Measurements from ENCODE around the gene SMURF1. TPM values are rescaled to one million over a fixed set of nuclear protein-coding genes. Genes with fewer than 3 reads are reported as not detected.
"Not testable (repeated sequence)": the region's sequence is repeated elsewhere in the genome, so short reads cannot be mapped to it uniquely, and the experiment has no call there.

SMURF1 gene
- total RNA-seq, 1 experiment from 2014 or later, result 25.0 TPM

- H3K4me3 ChIP-seq; H3K27ac ChIP-seq; H3K27me3 ChIP-seq; H3K9me3 ChIP-seq (replicated peaks); DNase-seq; H3K36me3 ChIP-seq; H3K4me1 ChIP-seq: not testable (repeated sequence)
Observed at GRCh38 chr7:99163669-99164068, 19.8 kb upstream of the SMURF1 start.

- no peaks in the 10 kb centered on the region for H3K36me3 ChIP-seq
- DNase-seq, result no peak
- no peak overlapping the region for H3K27ac ChIP-seq
- no peaks in the 10 kb centered on the region for H3K27me3 ChIP-seq
- no peak overlapping the region for H3K4me3 ChIP-seq
- H3K9me3 ChIP-seq (replicated peaks), result no peaks in the 10 kb centered on the region
- H3K4me1 ChIP-seq, result no peaks in the 10 kb centered on the region
Observed at GRCh38 chr7:99156649-99157048, 12.7 kb upstream of the SMURF1 start.

GRCh38 chr7:99155211-99155610 is 11.3 kb upstream of the SMURF1 start:
- no peak for DNase-seq
- Histone ChIP-seq H3K9me3 (replicated peaks) (no peaks in the 10 kb centered on the region), H3K36me3 (no peaks in the 10 kb centered on the region), H3K4me1 (no peaks in the 10 kb centered on the region), H3K4me3 (no peak overlapping the region), H3K27ac (no peak overlapping the region), H3K27me3 (no peaks in the 10 kb centered on the region)

GRCh38 chr7:99146979-99147378 is 3.1 kb upstream of the SMURF1 start:
- Histone ChIP-seq H3K4me3 (no peak overlapping the region), H3K27me3 (no peaks in the 10 kb centered on the region), H3K27ac (no peak overlapping the region), H3K4me1 (0 out of 2 replicates have a peak, but pooled peaks cover 2% of the 10 kb centered on the region), H3K36me3 (peaks cover 3% of the 10 kb centered on the region; the same call in 1 of the 2 replicates), H3K9me3 (replicated peaks) (no peaks in the 10 kb centered on the region)
- DNase-seq, result no peak

GRCh38 chr7:99143521-99143852 is 421 bp downstream of the SMURF1 start:
- DNase-seq, result no peak
- peaks cover 4% of the 10 kb centered on the region; the same call in 1 of the 2 replicates for H3K36me3 ChIP-seq
- H3K27ac ChIP-seq, result peak overlapping the region; percentile 67
- H3K27me3 ChIP-seq, result no peaks in the 10 kb centered on the region
- H3K4me1 ChIP-seq, result 0 out of 2 replicates have a peak, but pooled peaks cover 2% of the 10 kb centered on the region
- H3K9me3 ChIP-seq (replicated peaks), result no peaks in the 10 kb centered on the region
- peak overlapping the region; percentile 98 for H3K4me3 ChIP-seq

- peak; percentile 90 to 94 for DNase-seq
- no peaks in the 10 kb centered on the region for H3K27me3 ChIP-seq
- peaks cover 7% of the 10 kb centered on the region for H3K4me1 ChIP-seq
- peak overlapping the region; percentile 98 for H3K4me3 ChIP-seq
- H3K9me3 ChIP-seq (replicated peaks), result no peaks in the 10 kb centered on the region
- H3K36me3 ChIP-seq, result peaks cover 4% of the 10 kb centered on the region; the same call in 1 of the 2 replicates
- H3K27ac ChIP-seq, result no peak overlapping the region
Observed at GRCh38 chr7:99142727-99143520, 984 bp downstream of the SMURF1 start.

DNA sequence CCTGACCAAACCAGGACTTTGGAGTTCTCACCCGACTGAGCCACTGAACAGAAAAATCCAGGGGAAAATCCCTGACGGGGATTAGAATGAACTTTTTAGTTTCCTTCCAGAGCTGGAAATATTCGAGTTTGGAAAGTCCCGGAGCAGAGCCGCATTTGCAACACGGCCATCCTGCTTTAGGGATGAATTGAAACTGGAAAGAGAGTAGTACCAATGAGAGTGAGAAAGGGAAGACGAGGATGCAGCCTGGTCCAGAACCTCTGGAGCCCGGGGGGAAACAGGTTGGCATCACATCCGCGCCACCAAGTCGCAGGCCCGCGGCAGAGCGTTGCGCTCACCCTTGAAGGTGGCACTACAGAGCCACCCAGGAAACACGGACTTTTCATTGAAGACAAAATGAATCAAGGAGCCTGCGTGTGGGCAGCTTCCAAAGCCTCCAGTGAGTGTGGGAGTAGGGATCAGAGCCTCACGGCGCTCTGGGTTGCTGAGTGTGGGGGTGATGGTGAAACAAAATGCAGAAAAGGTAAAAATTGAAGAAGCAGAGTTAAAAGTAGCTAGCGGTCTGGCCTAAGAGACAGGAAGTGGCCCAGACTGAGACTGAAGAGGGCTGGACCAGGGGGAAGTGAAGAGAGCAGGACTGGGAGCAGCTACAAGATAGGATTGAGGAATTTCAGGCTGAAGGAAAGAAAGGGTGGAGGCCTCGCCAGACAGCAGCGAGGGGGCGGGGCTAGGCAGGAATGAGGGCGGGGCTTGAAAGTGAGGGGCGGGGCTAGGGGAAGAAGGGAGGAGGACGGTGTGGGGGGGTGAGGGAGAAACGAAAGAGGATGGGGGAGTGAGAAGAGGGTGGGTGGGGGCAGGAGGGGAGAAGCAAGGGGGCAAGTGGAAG is 1.8 kb downstream of the SMURF1 start:
- Histone ChIP-seq H3K9me3 (replicated peaks) (no peaks in the 10 kb centered on the region), H3K4me1 (peaks cover 13% of the 10 kb centered on the region), H3K4me3 (no peak overlapping the region), H3K27ac (no peak overlapping the region), H3K36me3 (peaks cover 4% of the 10 kb centered on the region; the same call in 1 of the 2 replicates), H3K27me3 (no peaks in the 10 kb centered on the region)
- peak; percentile 17 to 24 for DNase-seq

- no peak overlapping the region for H3K27ac ChIP-seq
- no peak overlapping the region for H3K4me3 ChIP-seq
- no peaks in the 10 kb centered on the region for H3K27me3 ChIP-seq
- DNase-seq, result no peak
- peaks cover 11% of the 10 kb centered on the region for H3K4me1 ChIP-seq
- peaks cover 4% of the 10 kb centered on the region for H3K36me3 ChIP-seq
- no peaks in the 10 kb centered on the region for H3K9me3 ChIP-seq (replicated peaks)
Observed at GRCh38 chr7:99141334-99141733, 2.6 kb downstream of the SMURF1 start.

DNA sequence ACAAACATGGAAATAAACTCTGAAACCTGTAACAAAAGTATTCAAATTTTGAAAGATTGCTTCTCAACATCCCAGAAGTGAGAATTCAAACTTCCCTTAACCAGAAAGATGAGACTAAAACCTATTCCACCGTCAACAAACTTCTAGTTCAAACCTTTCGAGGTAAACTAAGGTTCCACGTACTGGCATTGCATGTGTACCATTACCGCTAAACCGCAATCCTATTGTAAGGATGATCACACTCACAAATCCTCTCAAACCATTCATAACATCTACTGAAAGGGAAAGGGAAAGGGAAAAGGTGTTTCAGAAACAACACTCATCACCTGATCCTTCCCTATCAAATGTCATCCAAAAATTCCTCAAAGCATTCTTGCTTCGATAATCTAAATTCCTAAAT is 3.1 kb downstream of the SMURF1 start:
- Histone ChIP-seq H3K27me3 (no peaks in the 10 kb centered on the region), H3K4me1 (peaks cover 11% of the 10 kb centered on the region), H3K36me3 (peaks cover 4% of the 10 kb centered on the region), H3K27ac (no peak overlapping the region), H3K4me3 (no peak overlapping the region), H3K9me3 (replicated peaks) (no peaks in the 10 kb centered on the region)
- DNase-seq, result no peak

DNA sequence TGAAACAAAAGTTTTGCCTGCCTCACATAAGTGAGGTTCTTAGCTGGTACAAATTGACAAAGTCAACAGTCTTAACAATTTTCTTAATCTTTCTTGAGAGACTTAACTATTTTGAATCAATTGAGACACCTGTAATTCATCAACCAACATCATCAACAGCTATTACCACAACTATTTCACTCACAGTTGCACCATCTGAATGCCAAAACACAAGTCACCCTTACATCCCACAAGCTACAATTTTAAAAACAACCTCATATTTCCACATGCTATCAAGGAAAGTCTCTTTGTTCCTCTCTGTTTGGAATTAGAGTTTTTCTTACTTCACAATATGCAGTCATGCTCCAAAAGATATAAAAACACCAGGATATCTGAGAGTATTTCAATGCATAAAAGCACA is 4.9 kb downstream of the SMURF1 start:
- Histone ChIP-seq H3K9me3 (replicated peaks) (no peaks in the 10 kb centered on the region), H3K4me1 (peaks cover 11% of the 10 kb centered on the region), H3K27ac (no peak overlapping the region), H3K4me3 (no peak overlapping the region), H3K27me3 (no peaks in the 10 kb centered on the region), H3K36me3 (peaks cover 4% of the 10 kb centered on the region)
- DNase-seq, result no peak

GRCh38 chr7:99137411-99138180 is 6.3 kb downstream of the SMURF1 start:
- H3K36me3 ChIP-seq, result peaks cover 4% of the 10 kb centered on the region
- H3K27ac ChIP-seq, result peak overlapping the region; percentile 32; the same call in 1 of the 2 replicates

GRCh38 chr7:99135938-99136337 is 8.0 kb downstream of the SMURF1 start:
- Histone ChIP-seq H3K36me3 (no peaks in the 10 kb centered on the region; the same call in 1 of the 2 replicates), H3K4me3 (no peak overlapping the region), H3K27me3 (no peaks in the 10 kb centered on the region), H3K9me3 (replicated peaks) (no peaks in the 10 kb centered on the region; the same call in 1 of the 2 replicates), H3K4me1 (peaks cover 11% of the 10 kb centered on the region), H3K27ac (no peak overlapping the region)
- no peak for DNase-seq

More at GRCh38 chr7:99137411-99138180, 6.3 kb downstream of the SMURF1 start:
- peak; percentile 38 to 40 for DNase-seq
- no peaks in the 10 kb centered on the region; the same call in 1 of the 2 replicates for H3K9me3 ChIP-seq (replicated peaks)
- peaks cover 11% of the 10 kb centered on the region for H3K4me1 ChIP-seq
- H3K4me3 ChIP-seq, result no peak overlapping the region
- H3K27me3 ChIP-seq, result no peaks in the 10 kb centered on the region

DNA sequence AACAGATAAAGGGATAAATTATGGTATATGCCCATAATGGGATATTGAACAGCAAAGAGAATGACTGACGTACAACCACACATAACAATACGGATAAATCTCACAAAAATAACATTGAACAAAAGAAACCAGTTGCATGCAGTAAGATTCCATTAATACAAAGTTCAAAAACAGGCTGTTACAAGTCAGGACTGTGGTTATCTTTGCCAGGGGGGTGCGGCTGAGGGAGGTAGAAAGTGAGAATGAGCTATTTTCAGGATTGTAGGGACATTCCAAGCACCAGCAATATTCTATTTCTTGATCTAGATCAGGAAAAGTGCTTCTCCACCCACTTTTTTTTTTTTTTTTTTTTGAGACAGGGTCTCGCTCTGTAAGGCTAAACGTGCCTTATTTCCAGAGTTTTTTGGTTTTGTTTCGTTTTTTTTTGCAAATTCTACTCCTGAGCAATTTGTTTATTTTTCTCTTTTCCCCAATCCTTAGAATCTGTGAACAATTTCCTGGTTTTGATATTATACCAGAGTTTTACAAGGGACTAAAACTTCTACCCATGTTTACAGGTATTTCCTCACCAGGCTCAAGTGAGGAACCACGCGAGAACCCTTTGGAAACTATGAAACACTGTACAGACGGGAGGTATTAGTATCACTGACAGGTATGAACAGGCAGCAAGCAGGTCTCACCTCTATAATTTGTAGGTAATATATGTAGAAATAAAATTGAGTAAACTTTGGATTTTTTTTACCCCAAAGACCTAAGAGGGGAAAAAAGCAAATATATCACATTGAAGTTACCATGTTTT is 9.9 kb downstream of the SMURF1 start:
- DNase-seq, result no peak
- H3K4me1 ChIP-seq, result peaks cover 11% of the 10 kb centered on the region
- no peaks in the 10 kb centered on the region; the same call in 1 of the 2 replicates for H3K36me3 ChIP-seq
- no peaks in the 10 kb centered on the region for H3K27me3 ChIP-seq
- no peak overlapping the region for H3K27ac ChIP-seq
- H3K4me3 ChIP-seq, result no peak overlapping the region
- H3K9me3 ChIP-seq (replicated peaks), result no peaks in the 10 kb centered on the region; the same call in 1 of the 2 replicates
